ENCODE data around the gene MOB3B.

The MOB3B gene

GRCh38 chr9:27535701-27536118 is 6.1 kb upstream of the MOB3B start:
- H3K79me2 ChIP-seq (ENCODE audit: control insufficient read depth, low read length) = no peaks in the 10 kb centered on the region
- peaks cover 9% of the 10 kb centered on the region for H3K4me1 ChIP-seq (ENCODE audit: control insufficient read depth, low read length)
- H3K9me2 ChIP-seq (replicated peaks; ENCODE audit: control insufficient read depth, low read length) = no peaks in the 10 kb centered on the region; the same call in 1 of the 2 replicates
- H4K20me1 ChIP-seq (ENCODE audit: control insufficient read depth, insufficient read depth, low read depth, low read length) = no peaks in the 10 kb centered on the region
- H3K4me2 ChIP-seq (ENCODE audit: low read length) = no peak overlapping the region
- H3K36me3 ChIP-seq (ENCODE audit: control insufficient read depth, low read length) = no peaks in the 10 kb centered on the region
- no peak overlapping the region for H3K4me3 ChIP-seq (ENCODE audit: low read length)
- H3K27me3 ChIP-seq (ENCODE audit: control insufficient read depth, low read length) = peaks cover 15% of the 10 kb centered on the region
- H3F3A ChIP-seq (ENCODE audit: control insufficient read depth, insufficient read depth) = no peaks in the 10 kb centered on the region
- TF ChIP-seq EZH2phosphoT487 (IDR thresholded peaks at IDR 0.05; ENCODE audit: borderline replicate concordance, low read length) = no peak
- TF ChIP-seq, protein P1, sequence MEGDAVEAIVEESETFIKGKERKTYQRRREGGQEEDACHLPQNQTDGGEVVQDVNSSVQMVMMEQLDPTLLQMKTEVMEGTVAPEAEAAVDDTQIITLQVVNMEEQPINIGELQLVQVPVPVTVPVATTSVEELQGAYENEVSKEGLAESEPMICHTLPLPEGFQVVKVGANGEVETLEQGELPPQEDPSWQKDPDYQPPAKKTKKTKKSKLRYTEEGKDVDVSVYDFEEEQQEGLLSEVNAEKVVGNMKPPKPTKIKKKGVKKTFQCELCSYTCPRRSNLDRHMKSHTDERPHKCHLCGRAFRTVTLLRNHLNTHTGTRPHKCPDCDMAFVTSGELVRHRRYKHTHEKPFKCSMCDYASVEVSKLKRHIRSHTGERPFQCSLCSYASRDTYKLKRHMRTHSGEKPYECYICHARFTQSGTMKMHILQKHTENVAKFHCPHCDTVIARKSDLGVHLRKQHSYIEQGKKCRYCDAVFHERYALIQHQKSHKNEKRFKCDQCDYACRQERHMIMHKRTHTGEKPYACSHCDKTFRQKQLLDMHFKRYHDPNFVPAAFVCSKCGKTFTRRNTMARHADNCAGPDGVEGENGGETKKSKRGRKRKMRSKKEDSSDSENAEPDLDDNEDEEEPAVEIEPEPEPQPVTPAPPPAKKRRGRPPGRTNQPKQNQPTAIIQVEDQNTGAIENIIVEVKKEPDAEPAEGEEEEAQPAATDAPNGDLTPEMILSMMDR (IDR thresholded peaks at IDR 0.05; ENCODE audit: low read depth, low read length, poor library complexity, severe bottlenecking) = peak; percentile 50
- H3K9me3 ChIP-seq (ENCODE audit: control insufficient read depth, insufficient read depth, low read length) = no peaks in the 10 kb centered on the region
- no peak overlapping the region for H3K27ac ChIP-seq (ENCODE audit: low read depth, low read length)

- Histone ChIP-seq H3K9me2 (replicated peaks; ENCODE audit: control insufficient read depth, low read length) (no peaks in the 10 kb centered on the region; the same call in 1 of the 2 replicates), H3K36me3 (ENCODE audit: control insufficient read depth, low read length) (no peaks in the 10 kb centered on the region), H3K27me3 (ENCODE audit: control insufficient read depth, low read length) (peaks cover 20% of the 10 kb centered on the region), H4K20me1 (ENCODE audit: control insufficient read depth, insufficient read depth, low read depth, low read length) (no peaks in the 10 kb centered on the region), H3K27ac (ENCODE audit: low read depth, low read length) (no peak overlapping the region), H3F3A (ENCODE audit: control insufficient read depth, insufficient read depth) (no peaks in the 10 kb centered on the region), H3K4me1 (ENCODE audit: control insufficient read depth, low read length) (peaks cover 9% of the 10 kb centered on the region), H3K79me2 (ENCODE audit: control insufficient read depth, low read length) (no peaks in the 10 kb centered on the region), H3K9me3 (ENCODE audit: control insufficient read depth, insufficient read depth, low read length) (no peaks in the 10 kb centered on the region), H3K4me3 (ENCODE audit: low read length) (no peak overlapping the region), H3K4me2 (ENCODE audit: low read length) (no peak overlapping the region; the same call in 1 of the 2 replicates)
- TF ChIP-seq, protein P1 (IDR thresholded peaks at IDR 0.05; ENCODE audit: low read depth, low read length, poor library complexity, severe bottlenecking) = no peak
- TF ChIP-seq EZH2phosphoT487 (IDR thresholded peaks at IDR 0.05; ENCODE audit: borderline replicate concordance, low read length) = no peak
Observed at GRCh38 chr9:27534658-27535209, 5.1 kb upstream of the MOB3B start.

DNA sequence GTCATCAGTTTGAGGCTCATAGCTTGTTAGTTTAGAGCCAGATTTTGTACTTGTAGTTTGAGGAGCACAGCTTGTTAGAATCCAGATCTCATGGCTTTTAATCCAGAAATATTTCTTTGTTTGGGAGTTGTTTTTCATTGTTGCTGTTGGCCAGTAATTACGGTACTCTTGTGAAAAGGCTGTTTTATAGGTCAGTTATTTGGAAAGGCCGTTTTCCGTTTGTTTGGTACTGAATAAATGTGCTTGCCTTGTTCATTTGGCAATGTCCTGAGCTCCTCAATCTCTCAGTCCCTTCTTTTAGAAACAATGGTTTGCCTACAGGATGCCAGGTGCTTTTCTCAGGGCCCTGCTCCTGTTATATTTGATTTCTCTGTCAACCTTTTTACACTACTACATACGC is 4.5 kb upstream of the MOB3B start:
- H3K4me1 ChIP-seq (ENCODE audit: control insufficient read depth, low read length) = peaks cover 12% of the 10 kb centered on the region
- H3K9me3 ChIP-seq (ENCODE audit: control insufficient read depth, insufficient read depth, low read length) = no peaks in the 10 kb centered on the region
- no peaks in the 10 kb centered on the region for H4K20me1 ChIP-seq (ENCODE audit: control insufficient read depth, insufficient read depth, low read depth, low read length)
- H3K9me2 ChIP-seq (replicated peaks; ENCODE audit: control insufficient read depth, low read length) = no peaks in the 10 kb centered on the region; the same call in 1 of the 2 replicates
- no peaks in the 10 kb centered on the region for H3F3A ChIP-seq (ENCODE audit: control insufficient read depth, insufficient read depth)
- H3K4me2 ChIP-seq (ENCODE audit: low read length) = no peak overlapping the region; the same call in 1 of the 2 replicates
- no peaks in the 10 kb centered on the region for H3K36me3 ChIP-seq (ENCODE audit: control insufficient read depth, low read length)
- peaks cover 24% of the 10 kb centered on the region for H3K27me3 ChIP-seq (ENCODE audit: control insufficient read depth, low read length)
- no peak overlapping the region for H3K4me3 ChIP-seq (ENCODE audit: low read length)
- TF ChIP-seq EZH2phosphoT487 (IDR thresholded peaks at IDR 0.05; ENCODE audit: borderline replicate concordance, low read length) = no peak
- TF ChIP-seq, protein P1 (IDR thresholded peaks at IDR 0.05; ENCODE audit: low read depth, low read length, poor library complexity, severe bottlenecking) = no peak
- H3K79me2 ChIP-seq (ENCODE audit: control insufficient read depth, low read length) = no peaks in the 10 kb centered on the region
- no peak overlapping the region for H3K27ac ChIP-seq (ENCODE audit: low read depth, low read length)
